DND-41 (cell line): ENCODE measurements around the gene RIPOR3.

Source experiments
- ATAC-seq: fragments of 200-7000 bp; cut with Tn5 transposase; 3 replicates; pipeline ENCODE4 v1.9.1; 2021; ENCODE audit warnings: low read depth; ENCODE audit not compliant: insufficient read depth
- DNase-seq: peaks from one replicate; pipeline ENCODE4 v3.0.0-alpha.2; 2020
- H2AFZ ChIP-seq: 2 replicates; pipeline ENCODE4 v1.6.0; 2012; ENCODE audit warnings: low read depth, low read length
- H3K27ac ChIP-seq: 2 replicates; pipeline ENCODE4 v1.5.1; 2012; ENCODE audit warnings: low read length, inconsistent platforms
- H3K27me3 ChIP-seq: fragments of 200-600 bp; sonication (generic); 2 replicates; pipeline ENCODE4 v1.6.0; 2012; ENCODE audit warnings: low read length, mild to moderate bottlenecking, inconsistent platforms; ENCODE audit not compliant: insufficient read depth, poor library complexity
- H3K36me3 ChIP-seq: 2 replicates; pipeline ENCODE4 v1.5.1; 2012; ENCODE audit warnings: low read length, inconsistent platforms; ENCODE audit not compliant: insufficient read depth
- H3K4me1 ChIP-seq: 2 replicates; pipeline ENCODE4 v1.5.1; 2012; ENCODE audit warnings: mild to moderate bottlenecking, low read length; ENCODE audit not compliant: insufficient read depth
- H3K4me2 ChIP-seq: 2 replicates; pipeline ENCODE4 v1.6.0; 2012; ENCODE audit warnings: mild to moderate bottlenecking, moderate library complexity, low read length, inconsistent platforms; ENCODE audit not compliant: insufficient read depth
- H3K4me3 ChIP-seq, 2 experiments: fragments of 200-600 bp in 1 of 2; shearing (Covaris generic) in 1 of 2; 2 replicates each; pipeline ENCODE4 v1.5.1; 2012 to 2016; ENCODE audit warnings: inconsistent platforms in 2 of 2, low read length in 2 of 2, mild to moderate bottlenecking in 2 of 2, low read depth in 1 of 2, moderate library complexity in 1 of 2
- H3K79me2 ChIP-seq: 2 replicates; pipeline ENCODE4 v1.6.0; 2012; ENCODE audit warnings: low read length, inconsistent platforms; ENCODE audit not compliant: insufficient read depth
- H3K9ac ChIP-seq: 2 replicates; pipeline ENCODE4 v1.6.0; 2012; ENCODE audit warnings: low read depth, mild to moderate bottlenecking, inconsistent platforms, low read length, moderate library complexity
- H3K9me3 ChIP-seq: 2 replicates; pipeline ENCODE4 v1.5.1; 2012; ENCODE audit warnings: low read length, moderate library complexity, mild to moderate bottlenecking, inconsistent platforms; ENCODE audit not compliant: insufficient read depth, severe bottlenecking
- H4K20me1 ChIP-seq: 2 replicates; pipeline ENCODE4 v1.6.0; 2012; ENCODE audit warnings: low read length; ENCODE audit not compliant: insufficient read depth
- EZH2 ChIP-seq: IDR thresholded peaks from 3 replicates; pipeline ENCODE4 v1.6.1; 2012; ENCODE audit warnings: borderline replicate concordance, low read depth, mild to moderate bottlenecking, moderate library complexity, low read length, inconsistent platforms; ENCODE audit not compliant: severe bottlenecking
- TF ChIP-seq, protein P1 (sequence below): IDR thresholded peaks from 2 replicates; pipeline ENCODE4 v1.5.1; 2012; ENCODE audit warnings: borderline replicate concordance, low read length, moderate library complexity, mild to moderate bottlenecking; ENCODE audit not compliant: poor library complexity, severe bottlenecking; ENCODE audit errors: extremely low read depth

The RIPOR3 gene

DNA sequence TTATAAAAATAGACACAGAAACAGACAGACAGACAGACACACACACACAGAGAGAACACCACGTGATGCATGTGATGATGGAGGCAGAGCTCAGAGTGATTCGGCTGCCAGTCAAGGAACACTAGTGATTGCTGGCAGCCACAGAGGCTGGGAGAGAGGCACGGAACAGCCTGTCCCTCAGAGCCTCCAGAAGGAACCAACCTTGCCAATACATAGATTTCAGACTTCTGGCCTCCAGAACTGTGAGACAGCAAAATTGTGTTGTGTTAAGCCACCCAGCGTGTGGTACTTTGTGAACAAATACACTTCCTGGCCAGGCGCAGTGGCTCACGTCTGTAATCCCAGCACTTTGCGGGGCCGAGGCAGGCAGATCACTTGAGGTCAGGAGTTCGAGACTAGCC is 30.5 kb upstream of the RIPOR3 start:
- Histone ChIP-seq H3K4me1 (no peaks in the 10 kb centered on the region), H2AFZ (no peak overlapping the region), H3K9me3 (no peaks in the 10 kb centered on the region), H4K20me1 (no peaks in the 10 kb centered on the region), H3K27ac (no peak overlapping the region), H3K4me3 (no peak overlapping the region), H3K4me2 (no peak overlapping the region), H3K27me3 (peaks cover 12% of the 10 kb centered on the region), H3K36me3 (no peaks in the 10 kb centered on the region), H3K9ac (no peak overlapping the region), H3K79me2 (no peaks in the 10 kb centered on the region)
- no peak for ATAC-seq
- TF ChIP-seq, protein P1, sequence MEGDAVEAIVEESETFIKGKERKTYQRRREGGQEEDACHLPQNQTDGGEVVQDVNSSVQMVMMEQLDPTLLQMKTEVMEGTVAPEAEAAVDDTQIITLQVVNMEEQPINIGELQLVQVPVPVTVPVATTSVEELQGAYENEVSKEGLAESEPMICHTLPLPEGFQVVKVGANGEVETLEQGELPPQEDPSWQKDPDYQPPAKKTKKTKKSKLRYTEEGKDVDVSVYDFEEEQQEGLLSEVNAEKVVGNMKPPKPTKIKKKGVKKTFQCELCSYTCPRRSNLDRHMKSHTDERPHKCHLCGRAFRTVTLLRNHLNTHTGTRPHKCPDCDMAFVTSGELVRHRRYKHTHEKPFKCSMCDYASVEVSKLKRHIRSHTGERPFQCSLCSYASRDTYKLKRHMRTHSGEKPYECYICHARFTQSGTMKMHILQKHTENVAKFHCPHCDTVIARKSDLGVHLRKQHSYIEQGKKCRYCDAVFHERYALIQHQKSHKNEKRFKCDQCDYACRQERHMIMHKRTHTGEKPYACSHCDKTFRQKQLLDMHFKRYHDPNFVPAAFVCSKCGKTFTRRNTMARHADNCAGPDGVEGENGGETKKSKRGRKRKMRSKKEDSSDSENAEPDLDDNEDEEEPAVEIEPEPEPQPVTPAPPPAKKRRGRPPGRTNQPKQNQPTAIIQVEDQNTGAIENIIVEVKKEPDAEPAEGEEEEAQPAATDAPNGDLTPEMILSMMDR, result no peak
- no peak for TF ChIP-seq EZH2
- DNase-seq, result no peak

DNA sequence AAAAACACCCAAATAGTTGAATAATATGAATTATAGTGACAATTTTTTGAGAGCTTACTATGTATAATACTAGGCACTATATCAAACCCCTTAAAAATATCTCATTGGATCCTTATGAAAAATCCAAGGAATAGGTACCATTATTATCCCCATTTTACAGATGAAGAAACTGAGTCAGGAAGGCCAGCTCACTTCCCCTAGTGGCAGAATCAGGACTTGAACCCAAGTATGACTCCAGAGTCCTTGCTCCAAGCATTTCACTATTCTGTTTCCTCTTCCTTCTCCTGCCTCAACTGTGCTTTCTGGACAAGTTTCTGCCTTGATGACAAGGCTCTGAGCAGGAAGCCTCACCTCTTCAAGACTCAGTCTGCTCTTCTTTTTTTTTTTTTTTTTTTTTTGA is 29.2 kb upstream of the RIPOR3 start:
- no peak overlapping the region for H2AFZ ChIP-seq
- ATAC-seq, result no peak
- no peak overlapping the region for H3K9ac ChIP-seq
- H3K79me2 ChIP-seq, result no peaks in the 10 kb centered on the region
- no peak overlapping the region for H3K4me3 ChIP-seq
- H3K9me3 ChIP-seq, result no peaks in the 10 kb centered on the region
- peaks cover 9% of the 10 kb centered on the region for H3K27me3 ChIP-seq
- TF ChIP-seq, protein P1, result no peak
- TF ChIP-seq EZH2, result no peak
- no peak overlapping the region for H3K27ac ChIP-seq
- no peak for DNase-seq
- no peak overlapping the region for H3K4me2 ChIP-seq
- H4K20me1 ChIP-seq, result no peaks in the 10 kb centered on the region
- no peaks in the 10 kb centered on the region for H3K36me3 ChIP-seq
- no peaks in the 10 kb centered on the region for H3K4me1 ChIP-seq

DNA sequence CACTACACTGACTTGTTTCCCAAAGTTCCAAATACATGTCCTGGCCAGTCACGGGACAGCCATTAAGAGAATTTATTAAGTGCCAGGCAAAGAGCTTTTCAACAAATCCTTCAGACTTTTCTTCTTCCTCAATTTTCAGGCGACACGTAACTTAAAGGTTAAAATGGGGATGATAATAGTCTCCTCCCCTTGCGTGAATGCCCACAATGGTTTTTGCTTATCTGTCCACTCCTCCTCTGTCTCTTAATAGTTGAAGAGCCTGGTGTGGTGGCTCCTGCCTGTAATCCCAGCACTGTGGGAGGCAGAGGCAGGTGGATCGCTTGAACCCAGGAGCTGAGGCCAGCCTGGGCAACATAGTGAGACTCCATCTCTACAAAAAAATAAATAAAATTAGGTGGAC is 28.7 kb upstream of the RIPOR3 start:
- no peak overlapping the region for H3K4me2 ChIP-seq
- H3K27ac ChIP-seq, result no peak overlapping the region
- H3K4me3 ChIP-seq, result no peak overlapping the region
- H3K27me3 ChIP-seq, result peaks cover 9% of the 10 kb centered on the region
- H3K4me1 ChIP-seq, result no peaks in the 10 kb centered on the region
- H3K9ac ChIP-seq, result no peak overlapping the region
- TF ChIP-seq, protein P1, result no peak
- no peak for TF ChIP-seq EZH2
- no peaks in the 10 kb centered on the region for H3K9me3 ChIP-seq
- no peaks in the 10 kb centered on the region for H3K79me2 ChIP-seq
- ATAC-seq (no peak), DNase-seq (no peak)
- no peak overlapping the region for H2AFZ ChIP-seq
- H3K36me3 ChIP-seq, result no peaks in the 10 kb centered on the region
- H4K20me1 ChIP-seq, result no peaks in the 10 kb centered on the region

DNA sequence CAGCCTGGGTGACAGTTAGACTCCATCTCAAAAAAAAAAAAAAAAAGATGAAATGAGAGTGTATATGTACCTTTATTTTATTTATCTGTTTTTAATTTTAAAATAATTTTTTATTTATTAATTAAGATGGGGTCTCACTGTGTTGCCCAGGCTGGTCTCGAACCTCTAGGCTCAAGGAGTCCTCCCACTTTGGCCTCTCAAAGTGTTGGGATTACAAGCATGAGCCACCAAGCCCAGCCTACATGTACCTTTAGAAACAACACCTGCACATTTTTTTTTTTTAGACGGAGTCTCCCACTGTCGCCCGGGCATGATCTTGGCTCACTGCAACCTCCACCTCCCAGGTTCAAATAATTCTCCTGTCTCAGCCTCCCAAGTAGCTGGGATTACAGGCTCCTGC is 28.0 kb upstream of the RIPOR3 start:
- DNase-seq (no peak), ATAC-seq (no peak)
- no peaks in the 10 kb centered on the region for H4K20me1 ChIP-seq
- H3K36me3 ChIP-seq, result no peaks in the 10 kb centered on the region
- no peaks in the 10 kb centered on the region for H3K79me2 ChIP-seq
- no peak overlapping the region for H3K9ac ChIP-seq
- no peak overlapping the region for H3K4me3 ChIP-seq
- H2AFZ ChIP-seq, result no peak overlapping the region
- H3K4me1 ChIP-seq, result no peaks in the 10 kb centered on the region
- no peak overlapping the region for H3K27ac ChIP-seq
- H3K4me2 ChIP-seq, result no peak overlapping the region
- H3K9me3 ChIP-seq, result no peaks in the 10 kb centered on the region
- H3K27me3 ChIP-seq, result peaks cover 9% of the 10 kb centered on the region
- TF ChIP-seq, protein P1, result no peak
- no peak for TF ChIP-seq EZH2
